ENCODE data around the gene TRAF2.
A peak's percentile ranks its signal among the peaks of the same experiment; 100 is the strongest.
"Not testable (repeated sequence)": the region's sequence is repeated elsewhere in the genome, so short reads cannot be mapped to it uniquely, and the experiment has no call there.

TRAF2 gene

DNA sequence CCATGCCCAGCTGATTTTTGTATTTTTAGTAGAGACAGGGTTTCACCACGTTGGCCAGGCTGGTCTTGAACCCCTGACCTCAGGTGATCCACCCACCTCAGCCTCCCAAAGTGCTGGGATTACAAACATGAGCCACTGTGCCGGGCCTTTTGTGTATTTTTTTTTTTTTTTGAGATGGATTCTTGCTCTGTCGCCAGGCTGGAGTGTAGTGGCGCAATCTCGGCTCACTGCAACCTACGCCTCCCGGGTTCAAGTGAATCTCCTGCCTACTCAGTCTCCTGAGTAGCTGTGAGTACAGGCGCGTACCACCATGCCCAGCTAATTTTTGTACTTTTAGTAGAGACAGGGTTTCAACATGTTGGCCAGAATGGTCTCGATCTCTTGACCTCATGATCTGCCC, 2.6 kb upstream of the TRAF2 start:
- H2AK5ac ChIP-seq (ENCODE audit: low read length); H4K8ac ChIP-seq (ENCODE audit: low read depth, low read length); H3K56ac ChIP-seq (ENCODE audit: low read length); H3K4me1 ChIP-seq (ENCODE audit: control insufficient read depth, low read depth, low read length); H3K23ac ChIP-seq (ENCODE audit: low read length); H3K36me3 ChIP-seq (ENCODE audit: control insufficient read depth, insufficient read depth, low read length); H3K18ac ChIP-seq (ENCODE audit: low read length); H2BK5ac ChIP-seq (ENCODE audit: low read length); DNase-seq; H3K27ac ChIP-seq (ENCODE audit: low read depth, low read length); H3K4ac ChIP-seq (ENCODE audit: low read depth, low read length); H3K4me3 ChIP-seq (ENCODE audit: low read length); H2BK15ac ChIP-seq (replicated peaks; ENCODE audit: low read depth); H3K27me3 ChIP-seq (ENCODE audit: insufficient read depth, low read length, poor library complexity); H4K5ac ChIP-seq (ENCODE audit: low read length); H3K79me1 ChIP-seq (ENCODE audit: low read length); H3K9ac ChIP-seq (ENCODE audit: low read length); H3K4me2 ChIP-seq (ENCODE audit: low read length); H2BK120ac ChIP-seq (ENCODE audit: low read depth, low read length): not testable (repeated sequence)
- peaks cover 16% of the 10 kb centered on the region for H3K79me2 ChIP-seq (ENCODE audit: control insufficient read depth, insufficient read depth, low read length)
- no CpG with 5 or more reads among the region's 10 CpGs for WGBS (ENCODE audit: extremely low coverage, insufficient coverage, low lambda C conversion rate)

GRCh38 chr9:136886610-136887597, 588 bp downstream of the TRAF2 start:
- no CpG with 5 or more reads among the region's 76 CpGs for WGBS (ENCODE audit: extremely low coverage, insufficient coverage, low lambda C conversion rate)
- Histone ChIP-seq H3K79me2 (ENCODE audit: control insufficient read depth, insufficient read depth, low read length) (peaks cover 41% of the 10 kb centered on the region), H3K23ac (ENCODE audit: low read length) (peak overlapping the region; percentile 66), H3K18ac (ENCODE audit: low read length) (peak overlapping the region; percentile 88), H3K36me3 (ENCODE audit: control insufficient read depth, insufficient read depth, low read length) (no peaks in the 10 kb centered on the region), H2BK15ac (replicated peaks; ENCODE audit: low read depth) (no peak overlapping the region), H3K79me1 (ENCODE audit: low read length) (peaks cover 15% of the 10 kb centered on the region), H3K4me2 (ENCODE audit: low read length) (peak overlapping the region; percentile 70), H3K4ac (ENCODE audit: low read depth, low read length) (peak overlapping the region; percentile 82), H3K56ac (ENCODE audit: low read length) (peak overlapping the region; percentile 97), H2BK120ac (ENCODE audit: low read depth, low read length) (no peak overlapping the region), H3K27ac (ENCODE audit: low read depth, low read length) (no peak overlapping the region), H3K27me3 (ENCODE audit: insufficient read depth, low read length, poor library complexity) (no peaks in the 10 kb centered on the region), H2BK5ac (ENCODE audit: low read length) (peak overlapping the region; percentile 59), H3K9ac (ENCODE audit: low read length) (peak overlapping the region; percentile 95), H4K8ac (ENCODE audit: low read depth, low read length) (no peak overlapping the region), H4K5ac (ENCODE audit: low read length) (no peak overlapping the region), H2AK5ac (ENCODE audit: low read length) (no peak overlapping the region), H3K4me1 (ENCODE audit: control insufficient read depth, low read depth, low read length) (no peaks in the 10 kb centered on the region), H3K4me3 (ENCODE audit: low read length) (peak overlapping the region; percentile 82)
- peak; percentile 64 for DNase-seq

GRCh38 chr9:136888454-136888853, 2.1 kb downstream of the TRAF2 start:
- no CpG with 5 or more reads among the region's 8 CpGs for WGBS (ENCODE audit: extremely low coverage, insufficient coverage, low lambda C conversion rate)

GRCh38 chr9:136889858-136890257, 3.5 kb downstream of the TRAF2 start:
- H3K4me3 ChIP-seq (ENCODE audit: low read length) = no peak overlapping the region
- H2AK5ac ChIP-seq (ENCODE audit: low read length) = no peak overlapping the region
- DNase-seq = no peak

More at GRCh38 chr9:136888454-136888853, 2.1 kb downstream of the TRAF2 start:
- Histone ChIP-seq H2BK120ac (ENCODE audit: low read depth, low read length) (no peak overlapping the region), H2BK15ac (replicated peaks; ENCODE audit: low read depth) (no peak overlapping the region), H3K4ac (ENCODE audit: low read depth, low read length) (no peak overlapping the region), H2BK5ac (ENCODE audit: low read length) (no peak overlapping the region), H3K56ac (ENCODE audit: low read length) (no peak overlapping the region), H3K18ac (ENCODE audit: low read length) (no peak overlapping the region), H3K23ac (ENCODE audit: low read length) (no peak overlapping the region), H3K36me3 (ENCODE audit: control insufficient read depth, insufficient read depth, low read length) (peaks cover 3% of the 10 kb centered on the region), H3K79me1 (ENCODE audit: low read length) (peaks cover 22% of the 10 kb centered on the region), H3K4me1 (ENCODE audit: control insufficient read depth, low read depth, low read length) (no peaks in the 10 kb centered on the region), H4K8ac (ENCODE audit: low read depth, low read length) (no peak overlapping the region), H3K27me3 (ENCODE audit: insufficient read depth, low read length, poor library complexity) (no peaks in the 10 kb centered on the region), H3K4me3 (ENCODE audit: low read length) (no peak overlapping the region), H3K79me2 (ENCODE audit: control insufficient read depth, insufficient read depth, low read length) (peaks cover 49% of the 10 kb centered on the region), H4K5ac (ENCODE audit: low read length) (no peak overlapping the region), H2AK5ac (ENCODE audit: low read length) (no peak overlapping the region), H3K4me2 (ENCODE audit: low read length) (no peak overlapping the region), H3K9ac (ENCODE audit: low read length) (no peak overlapping the region), H3K27ac (ENCODE audit: low read depth, low read length) (no peak overlapping the region)
- DNase-seq = no peak

GRCh38 chr9:136890661-136891060, 4.3 kb downstream of the TRAF2 start:
- Histone ChIP-seq H3K27me3 (ENCODE audit: insufficient read depth, low read length, poor library complexity) (no peaks in the 10 kb centered on the region), H3K56ac (ENCODE audit: low read length) (no peak overlapping the region), H2BK15ac (replicated peaks; ENCODE audit: low read depth) (no peak overlapping the region), H2BK120ac (ENCODE audit: low read depth, low read length) (no peak overlapping the region), H3K4me2 (ENCODE audit: low read length) (no peak overlapping the region), H3K23ac (ENCODE audit: low read length) (no peak overlapping the region), H4K8ac (ENCODE audit: low read depth, low read length) (no peak overlapping the region), H3K4me3 (ENCODE audit: low read length) (no peak overlapping the region), H2BK5ac (ENCODE audit: low read length) (no peak overlapping the region), H3K4me1 (ENCODE audit: control insufficient read depth, low read depth, low read length) (no peaks in the 10 kb centered on the region), H2AK5ac (ENCODE audit: low read length) (no peak overlapping the region), H4K5ac (ENCODE audit: low read length) (no peak overlapping the region), H3K9ac (ENCODE audit: low read length) (no peak overlapping the region), H3K36me3 (ENCODE audit: control insufficient read depth, insufficient read depth, low read length) (peaks cover 3% of the 10 kb centered on the region), H3K27ac (ENCODE audit: low read depth, low read length) (no peak overlapping the region), H3K79me2 (ENCODE audit: control insufficient read depth, insufficient read depth, low read length) (peaks cover 56% of the 10 kb centered on the region), H3K4ac (ENCODE audit: low read depth, low read length) (no peak overlapping the region), H3K18ac (ENCODE audit: low read length) (no peak overlapping the region), H3K79me1 (ENCODE audit: low read length) (peaks cover 29% of the 10 kb centered on the region)
- no peak for DNase-seq
- no CpG with 5 or more reads among the region's 13 CpGs for WGBS (ENCODE audit: extremely low coverage, insufficient coverage, low lambda C conversion rate)

More at GRCh38 chr9:136889858-136890257, 3.5 kb downstream of the TRAF2 start:
- Histone ChIP-seq H2BK5ac (ENCODE audit: low read length) (no peak overlapping the region), H3K4me2 (ENCODE audit: low read length) (no peak overlapping the region), H3K4me1 (ENCODE audit: control insufficient read depth, low read depth, low read length) (no peaks in the 10 kb centered on the region), H3K27me3 (ENCODE audit: insufficient read depth, low read length, poor library complexity) (no peaks in the 10 kb centered on the region), H3K79me1 (ENCODE audit: low read length) (peaks cover 26% of the 10 kb centered on the region), H3K56ac (ENCODE audit: low read length) (no peak overlapping the region), H3K9ac (ENCODE audit: low read length) (no peak overlapping the region), H2BK15ac (replicated peaks; ENCODE audit: low read depth) (no peak overlapping the region), H3K27ac (ENCODE audit: low read depth, low read length) (no peak overlapping the region), H2BK120ac (ENCODE audit: low read depth, low read length) (no peak overlapping the region), H3K79me2 (ENCODE audit: control insufficient read depth, insufficient read depth, low read length) (peaks cover 53% of the 10 kb centered on the region), H3K36me3 (ENCODE audit: control insufficient read depth, insufficient read depth, low read length) (peaks cover 3% of the 10 kb centered on the region), H3K18ac (ENCODE audit: low read length) (no peak overlapping the region), H4K5ac (ENCODE audit: low read length) (no peak overlapping the region), H3K23ac (ENCODE audit: low read length) (no peak overlapping the region), H4K8ac (ENCODE audit: low read depth, low read length) (no peak overlapping the region), H3K4ac (ENCODE audit: low read depth, low read length) (no peak overlapping the region)
- no CpG with 5 or more reads among the region's 42 CpGs for WGBS (ENCODE audit: extremely low coverage, insufficient coverage, low lambda C conversion rate)

All from mesendoderm (in vitro differentiated cells).